ENCODE data around the gene LY6G6F.
A peak's percentile ranks its signal among the peaks of the same experiment; 100 is the strongest.

Gene LY6G6F

DNA sequence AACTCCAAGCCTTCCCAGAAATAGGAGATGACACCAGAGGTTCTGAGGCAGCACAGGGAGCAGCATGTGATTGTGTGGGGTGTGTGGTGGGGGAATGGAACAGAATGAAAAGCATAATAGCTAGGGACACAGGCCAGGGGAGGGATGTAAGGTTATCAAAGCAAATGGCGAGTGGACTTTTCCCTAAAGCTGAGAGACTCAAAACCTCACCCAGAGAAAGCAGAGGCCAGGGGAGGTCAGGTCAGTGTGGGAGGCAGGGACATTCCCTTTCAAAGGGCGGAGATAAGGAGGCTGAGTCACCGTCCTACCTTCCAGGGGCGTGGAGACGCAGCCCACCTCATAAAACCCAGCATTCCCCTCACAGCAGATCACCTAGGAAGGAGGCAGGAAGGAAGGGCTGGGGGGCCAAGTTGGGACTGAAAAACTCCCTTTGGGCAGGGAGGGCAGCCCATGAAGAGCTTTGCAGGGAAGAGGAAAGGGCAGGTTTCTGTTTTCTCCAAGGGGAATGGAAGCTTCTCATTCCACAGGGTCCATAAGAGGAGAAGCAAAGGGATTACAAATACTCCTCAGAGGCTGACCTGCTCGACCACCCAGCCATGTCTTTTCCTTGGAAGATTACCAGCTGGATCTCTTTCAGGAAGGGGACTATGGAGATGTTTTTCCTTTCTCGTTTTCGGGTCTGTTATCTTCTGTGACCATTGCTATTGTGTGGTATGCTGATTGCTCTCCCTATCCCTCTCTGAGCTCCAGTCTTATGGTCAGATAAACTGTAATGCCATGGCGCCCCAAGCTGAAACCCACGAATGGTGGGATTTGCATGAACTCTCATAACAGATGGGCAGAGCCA, 16.2 kb upstream of the LY6G6F start:
- ATAC-seq (no peak), DNase-seq (ENCODE audit: low spot score in 2 of 2) (no peak)
- peaks cover 87% of the 10 kb centered on the region for H3K36me3 Mint-ChIP-seq
- peak overlapping the region; percentile 74 for H3K27ac Mint-ChIP-seq
- H3K9me3 Mint-ChIP-seq, result no peaks in the 10 kb centered on the region
- H3K4me3 Mint-ChIP-seq, result no peak overlapping the region
- H3K4me1 Mint-ChIP-seq, result peaks cover 8% of the 10 kb centered on the region

- Mint-ChIP-seq H3K27ac (no peak overlapping the region), H3K4me3 (no peak overlapping the region), H3K9me3 (no peaks in the 10 kb centered on the region), H3K36me3 (peaks cover 87% of the 10 kb centered on the region), H3K4me1 (peaks cover 8% of the 10 kb centered on the region)
- DNase-seq (ENCODE audit: low spot score in 2 of 2) (no peak), ATAC-seq (no peak)
Observed at GRCh38 chr6:31691078-31691463, 15.6 kb upstream of the LY6G6F start.

- Mint-ChIP-seq H3K9me3 (no peaks in the 10 kb centered on the region), H3K36me3 (peaks cover 87% of the 10 kb centered on the region), H3K27ac (no peak overlapping the region), H3K4me1 (peaks cover 8% of the 10 kb centered on the region), H3K4me3 (no peak overlapping the region)
- ATAC-seq, result no peak
- DNase-seq (ENCODE audit: low spot score in 2 of 2), result no peak
Observed at GRCh38 chr6:31691564-31692108, 15.0 kb upstream of the LY6G6F start.

DNA sequence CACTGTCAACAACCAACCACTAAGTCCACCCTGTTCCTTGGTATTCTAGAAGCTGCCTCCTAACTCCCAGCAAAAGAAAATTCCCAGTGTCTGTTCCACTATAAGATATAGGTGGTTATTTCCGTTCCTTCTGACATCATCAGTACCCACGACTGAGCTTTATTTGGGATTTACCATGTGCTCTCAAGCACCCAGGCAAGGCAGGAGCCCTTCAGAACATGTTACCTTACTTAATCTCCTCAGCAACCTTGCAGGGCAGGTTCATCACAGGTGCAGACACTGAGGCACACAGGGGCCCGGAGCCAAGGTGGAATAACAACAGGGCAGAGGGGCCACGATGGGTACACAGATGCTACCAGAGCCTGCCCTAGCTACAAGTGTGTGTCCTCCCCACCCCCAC, 14.3 kb upstream of the LY6G6F start:
- peaks cover 87% of the 10 kb centered on the region for H3K36me3 Mint-ChIP-seq
- H3K27ac Mint-ChIP-seq, result no peak overlapping the region
- no peak overlapping the region for H3K4me3 Mint-ChIP-seq
- peaks cover 13% of the 10 kb centered on the region for H3K4me1 Mint-ChIP-seq
- no peak for ATAC-seq
- H3K9me3 Mint-ChIP-seq, result no peaks in the 10 kb centered on the region
- no peak for DNase-seq (ENCODE audit: low spot score in 2 of 2)

GRCh38 chr6:31692886-31693285, 13.8 kb upstream of the LY6G6F start:
- ATAC-seq, result no peak
- peaks cover 18% of the 10 kb centered on the region for H3K4me1 Mint-ChIP-seq
- H3K27ac Mint-ChIP-seq, result no peak overlapping the region
- no peaks in the 10 kb centered on the region for H3K9me3 Mint-ChIP-seq
- peaks cover 87% of the 10 kb centered on the region for H3K36me3 Mint-ChIP-seq
- no peak overlapping the region for H3K4me3 Mint-ChIP-seq
- DNase-seq (ENCODE audit: low spot score in 2 of 2), result no peak

GRCh38 chr6:31693535-31693934, 13.1 kb upstream of the LY6G6F start:
- Mint-ChIP-seq H3K27ac (no peak overlapping the region), H3K9me3 (no peaks in the 10 kb centered on the region), H3K36me3 (peaks cover 87% of the 10 kb centered on the region), H3K4me3 (no peak overlapping the region), H3K4me1 (peaks cover 21% of the 10 kb centered on the region)
- DNase-seq (ENCODE audit: low spot score in 2 of 2) (no peak), ATAC-seq (no peak)

- Mint-ChIP-seq H3K27ac (peak overlapping the region; percentile 83), H3K4me3 (peak overlapping the region; percentile 3), H3K4me1 (peaks cover 31% of the 10 kb centered on the region), H3K36me3 (peaks cover 95% of the 10 kb centered on the region), H3K9me3 (no peaks in the 10 kb centered on the region)
- DNase-seq (ENCODE audit: low spot score in 2 of 2), result no peak
- ATAC-seq, result peak; percentile 85
Observed at GRCh38 chr6:31697555-31697954, 9.1 kb upstream of the LY6G6F start.

DNA sequence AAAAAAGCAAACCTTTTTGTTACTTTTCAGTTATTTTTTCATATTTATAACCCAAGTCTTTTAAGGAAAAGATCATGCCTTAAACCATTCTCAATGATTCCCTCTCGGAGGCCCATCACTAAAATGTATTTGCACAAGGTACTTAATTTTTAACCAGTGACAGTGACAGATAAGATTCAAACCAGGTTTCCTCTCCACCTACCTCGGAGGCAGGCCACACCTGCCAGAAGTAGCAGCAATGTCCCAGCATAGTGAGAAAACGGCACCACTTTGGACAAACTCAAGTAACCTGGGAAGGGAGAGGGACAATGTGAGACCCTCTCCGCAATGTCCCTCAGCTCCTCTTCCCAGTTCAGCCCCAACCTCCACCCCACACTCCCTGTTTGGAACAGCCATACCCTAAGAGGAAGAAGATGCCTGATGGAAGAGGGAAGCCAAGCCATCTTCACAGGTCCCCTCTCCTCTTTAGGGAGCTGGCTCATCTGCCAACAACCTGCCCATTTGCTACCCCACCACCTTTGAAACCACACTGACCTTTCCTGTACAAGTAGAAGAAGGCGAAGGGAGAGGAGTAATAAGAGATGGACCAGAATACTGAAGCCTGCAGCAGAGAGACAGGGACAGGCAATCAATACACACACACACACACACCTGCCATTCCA, 5.8 kb upstream of the LY6G6F start:
- DNase-seq (ENCODE audit: low spot score in 2 of 2), result no peak
- peak overlapping the region; percentile 94 for H3K4me3 Mint-ChIP-seq
- H3K27ac Mint-ChIP-seq, result peak overlapping the region; percentile 95
- peaks cover 66% of the 10 kb centered on the region for H3K36me3 Mint-ChIP-seq
- peaks cover 38% of the 10 kb centered on the region for H3K4me1 Mint-ChIP-seq
- ATAC-seq, result no peak
- no peaks in the 10 kb centered on the region for H3K9me3 Mint-ChIP-seq

DNA sequence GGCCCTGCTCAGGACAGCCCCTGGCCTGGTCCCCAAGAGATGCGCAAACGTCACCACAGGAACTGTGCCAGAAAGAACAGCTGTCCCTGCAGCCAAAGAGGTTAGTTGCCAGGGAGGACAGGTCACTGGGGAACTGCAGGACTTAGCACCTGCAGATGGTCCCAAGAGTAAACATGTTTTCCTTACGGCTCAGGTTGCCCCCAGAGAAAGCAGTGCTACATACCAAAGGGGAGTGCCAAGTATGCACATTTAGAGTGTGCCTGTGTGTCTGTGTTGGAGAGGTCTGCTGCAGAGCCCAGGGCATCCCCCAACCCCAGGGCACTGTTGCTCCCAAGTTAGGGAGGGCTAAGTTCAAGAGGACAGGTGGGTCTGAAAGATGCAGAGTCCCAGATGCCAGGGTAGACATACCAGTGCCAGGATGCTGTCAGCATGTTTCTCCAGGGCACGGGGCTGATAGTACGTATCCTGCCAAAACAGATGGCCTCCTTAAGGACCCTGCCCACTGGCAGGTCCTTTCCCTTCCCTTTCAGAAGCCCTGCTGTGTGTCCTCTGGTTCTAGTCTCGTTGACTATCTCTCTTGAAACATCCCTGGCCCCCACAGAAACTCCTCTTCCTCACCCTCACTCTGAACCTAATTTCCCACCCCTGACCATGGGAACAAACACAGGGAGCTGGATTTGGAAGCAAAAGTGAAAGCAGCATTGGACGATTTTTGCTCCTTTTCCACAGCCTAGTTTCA, 4.8 kb upstream of the LY6G6F start:
- peaks cover 38% of the 10 kb centered on the region for H3K4me1 Mint-ChIP-seq
- H3K9me3 Mint-ChIP-seq, result no peaks in the 10 kb centered on the region
- peak overlapping the region; percentile 95 for H3K27ac Mint-ChIP-seq
- DNase-seq (ENCODE audit: low spot score in 2 of 2), result no peak
- peak overlapping the region; percentile 94 for H3K4me3 Mint-ChIP-seq
- no peak for ATAC-seq
- peaks cover 56% of the 10 kb centered on the region for H3K36me3 Mint-ChIP-seq

DNA sequence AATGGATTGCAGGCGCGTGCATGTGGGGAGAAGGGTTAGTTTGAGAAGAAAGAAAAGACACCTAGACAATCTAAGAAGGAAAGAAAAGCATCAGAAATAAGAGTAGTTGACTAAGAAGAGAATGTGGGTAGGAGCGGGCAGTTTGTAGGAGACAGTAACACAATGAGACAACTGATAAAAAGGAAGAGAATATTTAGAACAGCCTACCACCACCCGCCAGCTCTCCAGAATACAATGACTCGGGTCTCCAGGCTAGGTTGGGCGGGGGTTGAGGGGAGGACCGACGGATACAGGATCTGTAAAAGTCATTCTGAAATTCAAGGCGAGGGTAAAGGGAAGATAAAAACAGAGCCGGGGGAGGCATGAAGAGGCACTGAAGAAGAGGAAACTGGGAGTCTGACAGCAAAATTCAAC, 4.3 kb upstream of the LY6G6F start:
- Mint-ChIP-seq H3K36me3 (peaks cover 50% of the 10 kb centered on the region), H3K4me3 (peak overlapping the region; percentile 94), H3K9me3 (no peaks in the 10 kb centered on the region), H3K27ac (peak overlapping the region; percentile 95), H3K4me1 (peaks cover 33% of the 10 kb centered on the region)
- ATAC-seq, result peak; percentile 27
- DNase-seq (ENCODE audit: low spot score in 2 of 2), result no peak

DNA sequence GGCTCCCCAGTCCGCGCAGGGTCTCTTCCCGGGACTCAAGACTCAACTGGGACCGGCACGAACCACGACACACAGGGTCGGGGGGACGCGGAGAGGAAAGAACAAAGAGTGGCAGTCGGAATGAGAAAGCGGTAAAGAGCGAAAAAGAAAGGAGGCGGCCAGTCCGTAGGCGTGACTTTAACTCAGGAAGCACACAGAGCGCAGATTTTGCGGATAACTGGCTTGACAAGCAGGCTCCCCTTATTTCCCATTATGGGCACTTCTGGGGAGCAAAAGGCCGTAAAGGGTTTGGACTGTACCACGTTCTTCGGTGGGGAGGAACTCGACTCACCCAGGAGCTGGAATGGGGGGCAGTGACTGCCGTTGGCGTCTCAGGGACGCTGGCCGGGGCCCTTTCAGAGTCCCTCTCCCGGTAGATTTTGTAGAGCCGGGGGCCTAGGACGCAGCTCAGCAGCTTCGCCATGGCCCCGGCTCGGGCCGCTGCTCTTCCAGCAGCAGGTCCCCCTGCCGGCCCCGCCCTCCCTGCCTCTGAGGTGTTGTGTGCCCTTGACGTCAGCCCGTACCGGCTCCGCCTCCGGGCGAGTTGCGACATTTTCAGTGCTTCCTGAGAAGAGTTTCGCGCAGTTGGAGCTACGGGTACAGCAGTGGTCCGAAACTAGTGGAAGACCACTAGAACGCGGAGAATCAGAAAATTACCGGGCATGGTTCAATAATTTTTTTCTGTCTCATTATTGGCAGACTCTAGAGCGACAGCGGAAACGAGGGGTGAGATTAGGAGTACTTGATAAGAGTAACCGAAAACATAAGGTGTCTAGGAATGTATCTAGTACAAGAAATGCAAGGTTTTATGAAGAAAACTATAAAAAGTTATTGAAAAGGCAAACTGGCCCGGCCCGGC, 3.6 kb upstream of the LY6G6F start, which contains the start of gene ABHD16A:
ABHD16A (minus strand) TSS at position 506 of the 898 bp plus-strand sequence; CDS start at position 463, 43 bp downstream.
- H3K4me3 Mint-ChIP-seq, result peak within 1 kb of the TSS; percentile 94
- DNase-seq (ENCODE audit: low spot score in 2 of 2) (peak; percentile 85 to 95), ATAC-seq (peak; percentile 97)
- H3K36me3 Mint-ChIP-seq, result peaks cover 44% of the 10 kb centered on the region
- H3K4me1 Mint-ChIP-seq, result peaks cover 26% of the 10 kb centered on the region
- no peaks in the 10 kb centered on the region for H3K9me3 Mint-ChIP-seq
- peak within 1 kb of the TSS; percentile 95 for H3K27ac Mint-ChIP-seq

GRCh38 chr6:31705931-31706330, 735 bp upstream of the LY6G6F start:
- DNase-seq (ENCODE audit: low spot score in 2 of 2), result no peak
- Mint-ChIP-seq H3K36me3 (peaks cover 15% of the 10 kb centered on the region), H3K9me3 (no peaks in the 10 kb centered on the region), H3K27ac (no peak overlapping the region), H3K4me3 (no peak overlapping the region), H3K4me1 (peaks cover 29% of the 10 kb centered on the region)
- ATAC-seq, result no peak

GRCh38 chr6:31707701-31708100, 1.0 kb downstream of the LY6G6F start:
- H3K27ac Mint-ChIP-seq, result no peak overlapping the region
- H3K4me3 Mint-ChIP-seq, result no peak overlapping the region
- peaks cover 2% of the 10 kb centered on the region for H3K36me3 Mint-ChIP-seq
- H3K4me1 Mint-ChIP-seq, result peaks cover 24% of the 10 kb centered on the region
- no peak for ATAC-seq
- no peaks in the 10 kb centered on the region for H3K9me3 Mint-ChIP-seq
- no peak for DNase-seq (ENCODE audit: low spot score in 2 of 2)

GRCh38 chr6:31708224-31708623, 1.6 kb downstream of the LY6G6F start:
- Mint-ChIP-seq H3K4me1 (peaks cover 22% of the 10 kb centered on the region), H3K4me3 (no peak overlapping the region), H3K27ac (no peak overlapping the region), H3K36me3 (no peaks in the 10 kb centered on the region), H3K9me3 (no peaks in the 10 kb centered on the region)
- DNase-seq (ENCODE audit: low spot score in 2 of 2), result no peak
- ATAC-seq, result no peak
